K562 (cell line): Measurements from ENCODE around the gene RREB1. TPM values are rescaled to one million over a fixed set of nuclear protein-coding genes. Genes with fewer than 3 reads are reported as not detected.
A peak's percentile ranks its signal among the peaks of the same experiment; 100 is the strongest.

Experiments
- CHD1 ChIP-seq: fragments of 200-600 bp; sonication (generic); IDR thresholded peaks from one replicate; pipeline ENCODE4 v1.6.1; 2012; ENCODE audit warnings: mild to moderate bottlenecking, moderate library complexity, low read length, inconsistent platforms
- ELF4 ChIP-seq: fragments of 450-650 bp; formaldehyde crosslinking; IDR thresholded peaks from 2 replicates; pipeline ENCODE4 v1.4.0; 2022; ENCODE audit warnings: missing genetic modification characterization
- GATA2 ChIP-seq: sonication (generic); formaldehyde crosslinking; IDR thresholded peaks from 2 replicates; pipeline ENCODE4 v1.4.0; 2020; ENCODE audit warnings: mild to moderate bottlenecking, missing genetic modification reagents
- GMEB1 ChIP-seq: fragments of 250-450 bp; sonication (Bioruptor Pico); IDR thresholded peaks from 2 replicates; pipeline ENCODE4 v1.4.0; 2020; ENCODE audit warnings: mild to moderate bottlenecking
- GTF2B ChIP-seq: IDR thresholded peaks from 2 replicates; pipeline ENCODE4 v1.6.1; 2011; ENCODE audit not compliant: insufficient read length; ENCODE audit errors: extremely low read depth
- HCFC1 ChIP-seq: IDR thresholded peaks from 2 replicates; pipeline ENCODE4 v1.6.1; 2012; ENCODE audit warnings: low read depth, low read length, improper control_type of control experiment
- HDAC1 ChIP-seq, 2 experiments: fragments of 450-650 bp; IDR thresholded peaks; 2 replicates each; pipeline ENCODE4 v1.6.1; 2016 to 2017; ENCODE audit warnings: inconsistent platforms in 1 of 2, mild to moderate bottlenecking in 1 of 2, moderate library complexity in 1 of 2
- KDM1A ChIP-seq, 2 experiments: fragments of 450-650 bp; IDR thresholded peaks; 2 replicates each; pipeline ENCODE4 v1.6.1; 2016; ENCODE audit warnings: mild to moderate bottlenecking in 2 of 2
- MEF2A ChIP-seq: IDR thresholded peaks from 2 replicates; pipeline ENCODE4 v1.6.1; 2011; ENCODE audit warnings: low read depth, mild to moderate bottlenecking, low read length, moderate library complexity; ENCODE audit not compliant: control insufficient read depth
- MTF1 ChIP-seq: fragments of 250-450 bp; sonication (Bioruptor Pico); IDR thresholded peaks from 2 replicates; pipeline ENCODE4 v1.9.0; 2021; ENCODE audit warnings: moderate library complexity, mild to moderate bottlenecking, inconsistent platforms, borderline replicate concordance
- NCOA1 ChIP-seq: fragments of 450-650 bp; IDR thresholded peaks from 2 replicates; pipeline ENCODE4 v1.6.1; 2016; ENCODE audit warnings: low read depth
- NR1H2 ChIP-seq: sonication (generic); formaldehyde crosslinking; IDR thresholded peaks from 2 replicates; pipeline ENCODE4 v1.4.0; 2020; ENCODE audit warnings: mild to moderate bottlenecking, missing genetic modification reagents
- PREB ChIP-seq: sonication (generic); formaldehyde crosslinking; IDR thresholded peaks from 2 replicates; pipeline ENCODE4 v1.8.1; 2023; ENCODE audit warnings: mild to moderate bottlenecking, missing genetic modification reagents
- RFX7 ChIP-seq: fragments of 250-450 bp; sonication (Bioruptor Pico); IDR thresholded peaks from 2 replicates; pipeline ENCODE4 v1.5.1; 2021; ENCODE audit warnings: mild to moderate bottlenecking
- TEAD1 ChIP-seq, 2 experiments: fragments of 450-650 bp in 1 of 2; sonication (generic) in 1 of 2; formaldehyde crosslinking; IDR thresholded peaks; 2 replicates each; pipeline versions ENCODE4 v1.4.0 to v1.8.0; 2020 to 2022; ENCODE audit warnings: mild to moderate bottlenecking in 2 of 2, missing genetic modification reagents in 1 of 2
- THRA ChIP-seq: fragments of 450-650 bp; IDR thresholded peaks from 2 replicates; pipeline ENCODE4 v1.6.1; 2017; ENCODE audit warnings: mild to moderate bottlenecking, moderate library complexity
- USF2 ChIP-seq: sonication (generic); formaldehyde crosslinking; IDR thresholded peaks from 2 replicates; pipeline ENCODE4 v1.5.0; 2020; ENCODE audit warnings: missing genetic modification reagents
- ZBTB33 ChIP-seq: sonication (generic); formaldehyde crosslinking; IDR thresholded peaks from 2 replicates; pipeline ENCODE4 v1.8.1; 2023; ENCODE audit warnings: mild to moderate bottlenecking, missing genetic modification reagents
- ZFP1 ChIP-seq: fragments of 450-650 bp; formaldehyde crosslinking; IDR thresholded peaks from 2 replicates; pipeline ENCODE4 v1.4.0; 2020; ENCODE audit warnings: mild to moderate bottlenecking, mixed read lengths
- ZNF165 ChIP-seq: fragments of 250-450 bp; sonication (Bioruptor Pico); IDR thresholded peaks from 2 replicates; pipeline ENCODE4 v1.4.0; 2020; ENCODE audit warnings: borderline replicate concordance
- ZNF75A ChIP-seq: fragments of 450-650 bp; formaldehyde crosslinking; IDR thresholded peaks from 2 replicates; pipeline ENCODE4 v1.4.0; 2020; ENCODE audit warnings: mild to moderate bottlenecking
- ZNF785 ChIP-seq: fragments of 250-450 bp; sonication (Bioruptor Pico); IDR thresholded peaks from 2 replicates; pipeline ENCODE4 v1.4.0; 2020; ENCODE audit warnings: mild to moderate bottlenecking
- polyA plus RNA-seq, 8 experiments: library from polyadenylated mRNA; depleted of rRNA in 4 of 8; stranded (reverse) in 5 of 8; unstranded in 3 of 8; fragments of >200 nt; fragmentation: Nextera tagmentation in 2 of 8; fragmentation: Illumina TruSeq in 1 of 8; extraction: Ambion mirVana in 2 of 8; extraction: Trizol in 1 of 8; gene quantifications; 2 replicates each; pipeline versions ENCODE4 v1.2.1 to v1.2.3, GENCODE V29; 2011 to 2014; ENCODE audit warnings: inconsistent platforms in 1 of 8, missing spikeins in 1 of 8
- total RNA-seq, 7 experiments: library from RNA; depleted of rRNA in 6 of 7; stranded (reverse); fragments of >200 nt in 6 of 7; fragmentation: Illumina TruSeq in 2 of 7; extraction: Trizol in 2 of 7; gene quantifications; 2 replicates each; pipeline versions ENCODE4 v1.2.1 to v1.2.3, GENCODE V29; 2011 to 2021; ENCODE audit warnings: low replicate concordance in 1 of 7

The RREB1 gene
- total and polyA plus RNA-seq, 9 of the 15 experiments (the other 6 are each of a cell fraction or from before 2014, with no cell fraction given): 3.3 to 64.2 (median 19.3) TPM

- TF ChIP-seq THRA (no peak), ZFP1 (CRISPR knock-in tag) (no peak), PREB (no peak), ELF4 (CRISPR knock-in tag) (no peak), GMEB1 (CRISPR knock-in tag) (no peak), RFX7 (no peak), MEF2A (no peak), ZBTB33 (peak; percentile 13; the same call in 1 of the 2 replicates), MTF1 (CRISPR knock-in tag) (no peak), ZNF165 (CRISPR knock-in tag) (no peak), GTF2B (no peak), HCFC1 (no peak), CHD1 (no peak), ZNF785 (no peak), KDM1A (IDR thresholded peaks at IDR 0.05) (peak; percentile 14 to 21; a peak in 2 of 4 replicates), USF2 (CRISPR knock-in tag) (no peak), GATA2 (CRISPR knock-in tag) (no peak), HDAC1 (IDR thresholded peaks at IDR 0.05) (peak in 1 of 2 experiments; percentile 91; a peak in 2 of 4 replicates), NCOA1 (no peak), NR1H2 (no peak), TEAD1 (CRISPR knock-in tag; IDR thresholded peaks at IDR 0.05) (peak; percentile 32 to 37; a peak in 1 of 4 replicates), ZNF75A (CRISPR knock-in tag) (no peak)
These were observed 42.8 kb downstream of the RREB1 start (continued) for GRCh38 chr6:7150381-7151064.
